Measurements from ENCODE around the gene AVEN. TPM values are rescaled to one million over a fixed set of nuclear protein-coding genes. Genes with fewer than 3 reads are reported as not detected.

Gene AVEN
- total and polyA plus RNA-seq, 9 of the 15 experiments (the other 6 are each of a cell fraction or from before 2014, with no cell fraction given), result 1.5 to 6.4 (median 4.7) TPM

DNA sequence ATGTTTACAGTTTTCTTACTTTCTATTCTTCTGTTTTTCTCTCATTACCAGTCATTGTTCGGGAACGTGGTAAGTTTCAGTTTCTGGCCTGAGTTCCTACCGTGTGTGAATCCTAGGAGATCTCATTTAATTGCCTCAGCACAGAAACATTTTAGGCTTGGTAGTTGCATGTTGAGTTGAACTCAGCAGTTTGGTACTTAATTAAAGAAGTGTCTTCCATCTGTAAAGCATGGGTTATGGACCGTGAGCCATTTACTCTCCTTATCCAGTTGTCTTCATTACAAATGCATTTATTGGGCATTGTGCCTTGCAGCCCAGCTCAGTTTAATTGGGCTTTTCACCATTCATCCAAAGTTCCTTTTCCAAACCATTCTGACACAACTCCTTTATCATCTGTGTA is 212.8 kb downstream of the AVEN start:
- DNase-seq (ENCODE audit: extremely low read depth in 1 of 4, low spot score in 3 of 4), result no peak
- no peak overlapping the region for H2AFZ ChIP-seq (ENCODE audit: low read depth, low read length)
- H3K9ac ChIP-seq (ENCODE audit: insufficient read depth in 1 of 2, low read depth in 2 of 2, low read length in 2 of 2), result no peak overlapping the region
- ChIA-PET CTCF (ENCODE audit: low intra/inter-chr PET ratio) (no interaction called here), POLR2A (no interaction called here)
- no peak for ATAC-seq
- 0% methylated on average over 4 of the region's 4 CpGs for WGBS (ENCODE audit: insufficient coverage, low coverage, missing lambda C conversion rate)
- no peak overlapping the region for H3K4me3 ChIP-seq
- BruUV-seq (replicated peaks), result no TSS peak
- H3K27me3 ChIP-seq (ENCODE audit: control insufficient read depth in 2 of 2, insufficient read depth in 2 of 2, low read length in 2 of 2), result peaks cover 0 to 4% of the 10 kb centered on the region in 2 experiments; a peak in 2 of 5 replicates
- intact Hi-C loops (cut with micrococcal nuclease) (no loop called here), in situ Hi-C loops (cut with MboI) (no loop called here)
- no peak for TF ChIP-seq DACH1 (IDR thresholded peaks at IDR 0.05; ENCODE audit: partially characterized antibody)
- TF ChIP-seq MNT (conservative IDR thresholded peaks at IDR 0.05), result no peak
- no peak for TF ChIP-seq REST (IDR thresholded peaks at IDR 0.05; ENCODE audit: borderline replicate concordance)
- TF ChIP-seq REST (CRISPR knock-in tag; IDR thresholded peaks at IDR 0.05; ENCODE audit: low read depth), result no peak
- no peak for TF ChIP-seq TRIM24 (IDR thresholded peaks at IDR 0.05)
- TF ChIP-seq PURB (CRISPR knock-in tag; IDR thresholded peaks at IDR 0.05; ENCODE audit: low read depth), result no peak
- no peak for TF ChIP-seq SNIP1 (IDR thresholded peaks at IDR 0.05; ENCODE audit: low read depth)
- no peak for TF ChIP-seq ZBTB9 (CRISPR knock-in tag; IDR thresholded peaks at IDR 0.05)
- TF ChIP-seq TEAD4 (IDR thresholded peaks at IDR 0.05; ENCODE audit: low read length), result no peak
- TF ChIP-seq TEAD4 (CRISPR knock-in tag; IDR thresholded peaks at IDR 0.05; ENCODE audit: borderline replicate concordance), result no peak
- no peaks in the 10 kb centered on the region for H3K9me1 ChIP-seq (ENCODE audit: control insufficient read depth, insufficient read depth, low read length)
- H3K27ac ChIP-seq (ENCODE audit: extremely low read depth, low read depth, low read length), result no peak overlapping the region
- H3K36me3 ChIP-seq (ENCODE audit: control insufficient read depth, insufficient read depth, low read length), result no peaks in the 10 kb centered on the region
- no peaks in the 10 kb centered on the region for H3K9me3 ChIP-seq (replicated peaks; ENCODE audit: control insufficient read depth, insufficient read depth, low read depth, low read length)
- H3K79me2 ChIP-seq (ENCODE audit: control insufficient read depth, insufficient read depth, low read length), result no peaks in the 10 kb centered on the region
- no peaks in the 10 kb centered on the region for H3K4me1 ChIP-seq (replicated peaks in 1 of 2; ENCODE audit: control insufficient read depth in 2 of 2, insufficient read depth in 2 of 2, low read length in 2 of 2)
- no peak for FAIRE-seq
- no peak overlapping the region for H3K4me2 ChIP-seq (ENCODE audit: insufficient read depth, low read length)
- H4K20me1 ChIP-seq (replicated peaks; ENCODE audit: control insufficient read depth, insufficient read depth, low read length), result no peaks in the 10 kb centered on the region
